GM18520 (cell line): Measurements from ENCODE around the gene NAA15.
A peak's percentile ranks its signal among the peaks of the same experiment; 100 is the strongest.
"Not testable (repeated sequence)": the region's sequence is repeated elsewhere in the genome, so short reads cannot be mapped to it uniquely, and the experiment has no call there.

ENCODE experiments used
- ATAC-seq: cut with Tn5 transposase; IDR thresholded peaks from one replicate; pipeline ENCODE4 v1.9.1; 2021; ENCODE audit not compliant: unreplicated experiment

The NAA15 gene

DNA sequence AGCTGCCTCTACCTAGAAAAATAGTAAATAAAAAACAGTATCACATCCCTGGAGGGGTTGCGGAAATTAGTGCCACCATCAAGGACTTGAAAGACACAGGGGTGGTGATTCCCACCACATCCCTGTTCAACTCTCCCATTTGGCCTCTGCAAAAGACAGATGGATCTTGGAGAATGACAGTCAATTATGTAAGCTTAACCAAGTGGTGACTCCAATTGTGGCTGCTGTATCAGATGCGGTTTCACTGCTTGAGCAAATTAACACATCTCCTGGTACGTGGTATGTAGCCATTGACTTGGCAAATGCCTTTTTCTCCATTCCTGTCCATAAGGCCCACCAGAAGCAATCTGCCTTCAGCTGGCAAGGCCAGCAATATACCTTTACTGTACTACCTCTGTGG, 143.6 kb downstream of the NAA15 start:
- not testable (repeated sequence) for ATAC-seq

DNA sequence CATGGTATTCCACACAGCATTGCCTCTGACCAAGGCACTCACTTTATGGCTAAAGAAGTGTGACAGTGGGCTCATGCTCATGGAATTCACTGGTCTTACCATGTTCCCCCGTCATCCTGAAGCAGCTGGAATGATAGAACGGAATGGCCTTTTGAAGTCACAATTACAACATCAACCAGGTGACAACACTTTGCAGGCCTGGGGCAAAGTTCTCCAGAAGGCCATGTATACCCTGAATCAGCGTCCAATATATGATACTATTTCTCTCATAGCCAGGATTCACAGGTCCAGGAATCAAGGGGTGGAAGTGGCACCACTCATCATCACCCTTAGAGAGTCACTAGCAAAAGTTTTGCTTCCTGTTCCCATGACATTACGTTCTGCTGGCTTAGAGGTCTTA, 145.8 kb downstream of the NAA15 start:
- ATAC-seq = not testable (repeated sequence)

DNA sequence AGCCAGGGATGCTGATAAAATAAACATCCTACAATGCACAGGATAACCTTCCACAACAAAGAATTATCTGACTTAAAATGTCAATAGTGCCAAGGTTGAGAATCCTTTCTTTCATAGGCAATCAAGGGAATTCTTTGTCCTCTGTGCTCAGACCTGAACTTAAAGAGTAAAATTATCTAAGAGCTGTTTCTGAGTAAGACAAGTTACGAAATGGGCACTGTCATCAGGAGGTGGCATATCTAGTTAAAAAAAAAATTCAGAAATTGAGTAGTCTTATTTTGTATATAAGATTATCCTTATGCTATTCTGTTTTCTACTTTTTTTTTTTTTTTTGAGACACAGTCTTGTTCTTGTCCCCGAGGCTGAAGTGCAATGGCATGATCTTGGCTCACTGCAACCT, 149.3 kb downstream of the NAA15 start:
- ATAC-seq = no peak

DNA sequence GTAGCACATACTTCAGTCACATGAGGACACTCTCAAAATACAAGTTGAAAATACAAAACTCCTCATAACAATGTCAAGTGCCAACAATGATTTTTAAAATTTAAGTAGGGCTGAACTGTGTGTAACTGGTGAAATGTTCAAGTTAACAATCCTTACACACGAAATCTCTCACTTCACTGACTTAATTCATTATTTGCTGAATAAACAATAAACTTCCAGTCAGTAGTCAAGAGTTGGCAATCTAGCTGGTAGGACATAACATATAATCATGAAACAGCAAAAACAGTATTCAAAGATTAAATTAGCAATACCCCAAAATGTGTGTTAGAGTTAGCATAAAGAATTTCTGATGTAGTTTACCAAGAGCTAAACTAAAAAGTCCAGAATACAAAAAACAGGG, 150.7 kb downstream of the NAA15 start:
- ATAC-seq = no peak

DNA sequence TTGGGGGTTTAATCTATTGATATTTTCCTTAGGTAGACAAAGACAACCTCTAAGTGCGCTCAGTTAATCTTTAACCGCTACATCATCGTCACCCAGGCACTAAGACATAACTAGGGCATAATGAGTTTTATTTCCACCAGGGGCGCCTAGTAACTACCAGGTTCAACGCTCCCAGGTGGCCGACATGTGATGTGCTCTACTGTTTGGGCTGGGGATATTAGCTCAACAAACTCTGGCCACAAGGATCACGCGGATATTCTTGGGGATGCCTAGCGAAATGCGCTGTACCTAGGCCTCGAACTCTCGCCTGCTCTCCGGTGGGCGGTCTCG, 151.7 kb downstream of the NAA15 start:
- ATAC-seq = peak; percentile 31

DNA sequence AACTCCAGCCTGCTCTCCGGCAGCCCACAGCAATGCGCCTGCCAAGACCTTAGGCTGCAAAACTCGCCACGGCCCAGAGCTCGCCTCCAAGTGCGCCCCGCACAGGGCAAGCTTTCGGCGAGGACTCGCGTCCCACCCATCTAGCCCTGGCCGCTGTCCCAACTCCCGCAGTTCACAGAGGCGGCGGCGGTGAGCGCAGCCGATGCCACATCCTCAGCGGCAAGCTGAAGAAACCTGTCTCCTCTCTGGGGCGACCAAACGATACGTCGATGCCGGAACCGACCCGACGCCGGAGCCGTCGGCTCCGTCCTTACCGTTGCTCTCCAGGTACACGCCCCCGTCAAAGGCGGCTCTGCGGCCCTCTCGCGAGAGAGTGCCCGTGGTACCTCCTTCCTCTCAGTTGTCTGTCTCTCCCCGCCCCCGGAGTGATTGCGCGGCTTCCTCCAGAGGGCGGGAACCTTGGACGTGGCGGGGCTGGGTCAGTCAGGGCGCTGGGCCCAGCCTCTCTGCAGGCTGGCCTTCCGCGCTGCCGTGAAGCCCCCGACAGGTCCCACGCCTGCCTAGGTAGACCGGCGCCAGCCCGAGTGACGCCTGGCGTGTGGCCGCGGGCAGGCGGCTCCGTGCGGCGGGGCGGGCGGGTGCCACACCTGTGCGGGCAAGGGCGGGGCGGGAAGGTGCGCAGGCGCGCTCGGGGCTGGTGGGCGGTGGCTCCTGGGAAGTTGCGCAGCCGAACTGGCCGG, 152.2 kb downstream of the NAA15 start:
- peak; percentile 85 for ATAC-seq

DNA sequence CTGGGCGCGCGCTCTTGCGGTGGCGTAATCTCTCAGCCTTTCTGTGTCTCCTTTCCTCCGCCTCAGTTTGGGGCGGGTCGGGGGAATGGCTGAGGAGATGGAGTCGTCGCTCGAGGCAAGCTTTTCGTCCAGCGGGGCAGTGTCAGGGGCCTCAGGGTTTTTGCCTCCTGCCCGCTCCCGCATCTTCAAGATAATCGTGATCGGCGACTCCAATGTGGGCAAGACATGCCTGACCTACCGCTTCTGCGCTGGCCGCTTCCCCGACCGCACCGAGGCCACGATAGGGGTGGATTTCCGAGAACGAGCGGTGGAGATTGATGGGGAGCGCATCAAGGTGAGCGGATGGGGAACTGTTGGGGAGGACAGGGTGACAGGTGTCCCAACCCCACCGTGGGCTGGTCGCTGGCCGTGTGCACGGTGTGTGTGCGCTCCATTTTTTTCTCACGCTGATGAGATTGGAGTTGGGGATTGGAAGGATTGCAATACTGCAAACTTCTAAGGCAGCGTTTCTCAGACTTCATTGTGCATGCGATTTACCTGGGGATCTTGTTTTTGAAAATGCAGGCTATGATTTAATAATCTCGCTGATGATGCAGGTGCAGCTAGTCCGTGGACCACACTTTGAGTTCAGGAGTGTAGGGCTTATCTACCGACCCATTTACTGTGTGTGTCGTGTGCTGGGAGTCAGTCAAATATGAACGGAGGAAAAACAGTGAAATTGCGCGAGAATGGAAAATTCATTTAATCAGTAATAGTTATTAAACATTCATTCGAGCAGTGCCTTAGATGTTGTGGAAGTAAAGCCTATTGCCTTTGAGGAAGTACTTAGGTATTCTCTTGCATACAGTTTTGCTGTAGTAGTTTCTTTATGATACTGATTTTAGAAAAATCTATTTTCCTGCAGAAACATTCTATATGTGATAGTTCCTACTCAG, 153.1 kb downstream of the NAA15 start, which contains the start of gene RAB33B:
Gene RAB33B, plus strand, starts transcription at position 11 of the 935 bp plus-strand sequence. Its CDS starts 75 bp downstream, at position 86.
- no peak for ATAC-seq

DNA sequence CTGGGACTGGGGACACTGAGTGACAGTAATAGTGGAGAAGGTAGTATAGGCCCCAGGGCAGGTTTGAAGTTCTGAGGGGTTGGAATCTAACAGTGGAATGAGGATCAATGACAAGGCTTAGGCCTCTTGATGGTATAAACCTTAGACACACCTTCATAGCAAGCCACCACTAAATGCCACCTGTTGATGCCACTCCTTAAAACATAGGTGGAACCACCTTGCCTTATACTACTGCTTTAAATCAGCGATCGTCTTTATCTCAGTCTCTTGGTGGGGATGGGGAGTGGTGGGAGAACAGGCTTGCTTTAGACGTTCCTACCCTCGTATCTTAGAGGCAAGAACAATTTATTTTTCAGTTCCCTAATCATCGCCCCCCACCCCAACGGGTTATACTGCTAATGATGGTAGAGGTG, 153.8 kb downstream of the NAA15 start:
- no peak for ATAC-seq

DNA sequence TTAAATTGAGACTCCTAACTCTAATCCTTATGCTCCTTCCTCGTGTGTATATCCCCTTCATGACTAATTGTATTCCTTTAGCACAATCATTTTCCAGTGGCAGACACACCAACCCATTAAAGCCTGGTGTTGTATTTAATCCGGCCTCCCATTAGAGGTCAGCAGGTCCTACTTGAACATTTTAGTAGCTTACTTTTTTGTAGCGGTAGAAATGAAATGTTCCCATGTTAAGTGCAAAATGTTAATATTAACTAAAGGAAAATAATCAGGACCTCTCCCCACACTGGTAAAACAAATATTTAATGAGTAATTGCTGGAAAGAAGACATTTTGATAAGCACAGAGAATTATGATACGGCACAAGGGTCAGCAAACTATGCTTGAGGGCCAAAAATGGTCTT, 156.0 kb downstream of the NAA15 start:
- no peak for ATAC-seq

DNA sequence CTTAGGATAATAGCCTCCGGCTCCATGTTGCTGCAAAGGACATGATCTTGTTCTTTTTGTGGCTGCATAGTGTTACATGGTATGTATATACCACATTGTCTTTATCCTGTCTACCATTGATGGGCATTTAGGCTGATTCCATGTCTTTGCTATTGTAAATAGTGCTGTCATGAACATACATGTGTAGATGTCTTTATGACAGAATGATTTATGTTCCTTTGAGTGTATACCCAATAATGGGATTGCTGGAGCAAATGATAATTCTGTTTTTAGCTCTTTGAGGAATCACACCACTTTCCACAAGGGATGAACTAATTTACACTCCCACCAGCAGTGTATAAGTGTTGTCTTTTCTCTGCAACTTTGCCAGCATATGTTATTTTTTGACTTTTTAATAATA, 157.2 kb downstream of the NAA15 start:
- no peak for ATAC-seq

DNA sequence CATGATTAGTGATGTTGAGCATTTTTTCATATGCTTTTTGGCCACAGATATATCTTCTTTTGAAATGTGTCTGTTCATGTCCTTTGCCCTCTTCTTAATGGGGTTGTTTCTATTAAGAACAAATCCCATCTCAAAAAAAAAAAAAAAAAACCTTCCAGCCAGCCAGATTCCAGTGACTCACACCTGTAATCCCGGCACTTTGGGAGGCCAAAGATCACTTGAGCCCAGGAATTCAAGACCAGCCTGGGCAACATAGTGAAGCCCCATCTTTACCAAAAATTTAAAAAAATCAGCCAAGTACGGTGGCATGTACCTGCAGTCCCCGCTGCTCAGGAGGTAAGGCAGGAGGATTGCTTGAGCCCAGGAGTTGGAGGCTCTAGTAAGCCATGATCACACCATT, 157.7 kb downstream of the NAA15 start:
- no peak for ATAC-seq

DNA sequence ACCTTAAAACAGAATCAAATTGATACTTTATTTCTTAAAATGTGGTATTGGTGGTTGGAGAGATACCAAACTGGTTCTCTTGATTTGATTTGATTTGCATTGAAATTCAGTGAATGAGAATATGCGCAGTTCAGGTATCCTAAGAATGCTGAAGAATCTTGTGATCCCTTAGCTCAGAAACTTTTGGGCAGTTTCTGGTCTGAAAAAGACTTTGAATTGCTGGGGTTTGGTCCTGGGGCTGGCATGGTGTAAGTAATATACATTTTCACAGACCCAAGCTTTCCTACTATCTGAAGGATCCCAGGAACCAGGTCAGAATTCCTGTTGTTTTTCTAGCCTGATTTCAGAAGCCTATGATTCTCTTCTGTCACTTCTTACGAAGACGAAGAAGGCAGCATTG, 159.3 kb downstream of the NAA15 start:
- ATAC-seq = no peak

DNA sequence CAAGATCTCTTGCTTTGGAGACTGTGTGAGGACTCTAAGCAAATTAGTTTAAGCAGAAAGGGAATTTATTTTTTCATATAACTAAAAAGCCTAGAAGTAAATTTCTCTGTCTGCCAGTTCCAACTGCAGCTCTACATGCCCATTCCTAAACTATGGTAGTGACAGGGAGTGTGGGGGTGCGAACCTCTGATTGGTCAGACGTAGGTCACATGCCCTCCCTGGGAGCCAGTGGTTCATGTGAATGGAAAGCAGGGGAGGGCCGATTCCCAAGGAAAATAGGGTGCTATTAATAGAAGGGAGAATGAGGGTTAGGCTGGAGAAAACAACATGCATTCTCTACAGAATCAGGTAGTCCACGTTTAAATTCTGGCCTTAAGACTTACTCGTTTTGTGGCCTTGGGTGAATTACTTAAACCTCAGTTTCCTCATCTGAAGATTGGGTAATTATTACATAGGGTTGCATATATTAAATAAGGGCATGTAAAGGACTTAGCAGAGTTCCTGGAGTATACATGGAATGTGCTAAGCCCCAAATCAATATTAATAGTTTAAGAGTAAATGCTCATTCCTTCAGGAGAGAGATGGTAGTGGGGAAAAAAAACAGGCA, 159.8 kb downstream of the NAA15 start:
- no peak for ATAC-seq

DNA sequence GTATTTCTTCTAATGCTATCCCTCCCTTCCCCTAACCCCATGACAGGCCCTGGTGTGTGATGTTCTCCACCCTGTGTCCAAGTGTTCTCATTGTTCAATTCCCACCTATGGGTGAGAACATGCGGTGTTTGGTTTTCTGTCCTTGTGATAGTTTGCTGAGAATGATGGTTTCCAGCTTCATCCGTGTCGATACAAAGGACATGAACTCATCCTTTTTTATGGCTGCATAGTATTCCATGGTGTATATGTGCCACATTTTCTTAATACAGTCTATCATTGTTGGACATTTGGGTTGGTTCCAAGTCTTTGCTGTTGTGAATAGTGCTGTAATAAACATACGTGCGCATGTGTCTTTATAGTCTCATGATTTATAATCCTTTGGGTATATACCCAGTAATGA, 163.2 kb downstream of the NAA15 start:
- ATAC-seq = not testable (repeated sequence)

DNA sequence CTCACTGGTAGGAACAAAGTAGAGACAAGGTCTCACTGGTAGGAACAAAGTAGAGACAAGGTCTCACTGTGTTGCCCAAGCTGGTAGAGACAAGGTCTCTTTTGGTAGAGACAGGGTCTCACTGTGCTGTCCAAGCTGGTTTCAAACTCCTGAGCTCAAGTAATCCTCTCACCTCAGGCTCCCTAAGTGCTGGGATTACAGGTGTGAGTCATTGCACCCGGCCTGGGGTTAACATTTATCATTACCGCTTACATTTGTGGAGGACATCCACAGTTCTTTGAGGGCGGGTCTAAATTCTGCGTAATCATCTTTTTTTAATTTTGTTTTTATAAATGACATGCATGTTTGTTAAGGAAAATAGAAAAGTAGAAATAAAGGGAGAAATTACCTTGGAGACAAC, 164.6 kb downstream of the NAA15 start:
- ATAC-seq = no peak

DNA sequence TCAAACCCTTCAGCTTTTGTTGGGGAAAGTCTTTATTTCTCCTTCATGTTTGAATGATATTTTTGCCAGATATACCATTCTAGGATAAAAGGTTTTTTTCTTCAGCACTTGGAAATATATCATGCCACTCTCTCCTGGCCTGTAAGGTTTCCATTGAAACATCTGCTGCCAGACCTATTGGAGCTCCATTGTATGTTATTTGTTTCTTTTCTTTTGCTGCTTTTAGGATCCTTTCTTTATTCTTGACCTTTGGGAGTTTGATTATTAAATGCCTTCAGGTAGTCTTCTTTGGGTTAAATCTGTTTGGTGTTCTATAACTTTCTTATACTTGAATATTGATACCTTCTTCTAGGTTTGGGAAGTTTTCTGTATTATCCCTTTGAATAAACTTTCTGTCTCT, 167.5 kb downstream of the NAA15 start:
- ATAC-seq = not testable (repeated sequence)

DNA sequence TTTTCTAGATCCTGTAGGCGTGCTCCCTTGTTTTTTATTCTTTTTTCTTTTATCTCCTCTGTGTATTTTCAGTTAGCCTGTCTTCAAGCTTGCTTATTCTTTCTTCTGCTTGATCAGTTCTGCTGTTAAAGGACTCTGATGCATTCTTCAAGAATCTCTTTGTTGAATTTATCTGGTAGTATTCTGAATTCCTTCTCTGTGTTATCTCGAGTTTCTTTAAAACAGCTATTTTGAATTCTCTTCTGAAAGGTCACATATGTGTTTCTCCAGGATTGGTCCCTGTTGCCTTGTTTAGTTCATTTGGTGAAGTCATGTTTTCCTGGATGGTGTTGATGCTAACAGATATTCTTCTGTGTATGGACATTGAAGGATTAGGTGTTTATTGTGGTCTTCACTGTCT, 167.9 kb downstream of the NAA15 start:
- ATAC-seq = no peak
